Measurements from ENCODE around the gene TLR10. TPM values are rescaled to one million over a fixed set of nuclear protein-coding genes. Genes with fewer than 3 reads are reported as not detected.
A peak's percentile ranks its signal among the peaks of the same experiment; 100 is the strongest.
"Not testable (repeated sequence)": the region's sequence is repeated elsewhere in the genome, so short reads cannot be mapped to it uniquely, and the experiment has no call there.

TLR10 gene
- total RNA-seq, 2 experiments from 2014 or later = not detected

- no peak overlapping the region for H3K4me3 Mint-ChIP-seq
- TF ChIP-seq CTCF (IDR thresholded peaks at IDR 0.05) = no peak
- no peaks in the 10 kb centered on the region for H3K27me3 Mint-ChIP-seq
- DNase-seq (no peak), ATAC-seq (ENCODE audit: poor library complexity) (no peak)
- ChIA-PET POLR2A (interaction anchor here (0.6 kb wide), 1 partner anchor 106 kb away, joined by 3 read pairs; no protein-coding TSS in a partner anchor), CTCF (interaction anchor here (1.3 kb wide), 1 partner anchor 10 kb away, joined by 4 read pairs; no protein-coding TSS in a partner anchor)
- no peak overlapping the region for H3K27ac Mint-ChIP-seq
- intact Hi-C loops (cut with DNase I, micrococcal nuclease) = no loop called here
- no peaks in the 10 kb centered on the region for H3K36me3 ChIP-seq (ENCODE audit: insufficient read depth, low read length)
- peaks cover 13% of the 10 kb centered on the region for H3K9me3 Mint-ChIP-seq
- H3K27ac ChIP-seq (ENCODE audit: low read depth in 1 of 2, low read length in 2 of 2) = no peak overlapping the region
- no peaks in the 10 kb centered on the region for H3K36me3 Mint-ChIP-seq (ENCODE audit: low read depth)
- no peak overlapping the region for H3K4me3 ChIP-seq (ENCODE audit: low read length)
- no peaks in the 10 kb centered on the region for H3K27me3 ChIP-seq (ENCODE audit: control insufficient read depth in 1 of 2, insufficient read depth in 2 of 2, low read length in 2 of 2)
- H3K4me1 ChIP-seq (ENCODE audit: insufficient read depth, low read length) = no peaks in the 10 kb centered on the region
- H3K9me3 ChIP-seq (ENCODE audit: control insufficient read depth in 1 of 2, insufficient read depth in 1 of 2, low read length in 2 of 2) = peaks cover 0 to 12% of the 10 kb centered on the region in 2 experiments
- no peaks in the 10 kb centered on the region for H3K4me1 Mint-ChIP-seq (ENCODE audit: low read depth)
Measured at GRCh38 chr4:38769857-38770256, 12.9 kb downstream of the TLR10 start.

- Mint-ChIP-seq H3K9me3 (peaks cover 11% of the 10 kb centered on the region), H3K27ac (no peak overlapping the region), H3K36me3 (ENCODE audit: low read depth) (no peaks in the 10 kb centered on the region), H3K4me1 (ENCODE audit: low read depth) (no peaks in the 10 kb centered on the region), H3K4me3 (no peak overlapping the region), H3K27me3 (no peaks in the 10 kb centered on the region)
- Histone ChIP-seq H3K9me3 (ENCODE audit: control insufficient read depth in 1 of 2, insufficient read depth in 1 of 2, low read length in 2 of 2) (peaks cover 0 to 12% of the 10 kb centered on the region in 2 experiments), H3K27ac (ENCODE audit: low read depth in 1 of 2, low read length in 2 of 2) (no peak overlapping the region), H3K36me3 (ENCODE audit: insufficient read depth, low read length) (no peaks in the 10 kb centered on the region), H3K4me1 (ENCODE audit: insufficient read depth, low read length) (no peaks in the 10 kb centered on the region), H3K4me3 (ENCODE audit: low read length) (no peak overlapping the region), H3K27me3 (ENCODE audit: control insufficient read depth in 1 of 2, insufficient read depth in 2 of 2, low read length in 2 of 2) (no peaks in the 10 kb centered on the region)
- POLR2A ChIA-PET = interaction anchor here (0.6 kb wide), 1 partner anchor 106 kb away, joined by 3 read pairs; no protein-coding TSS in a partner anchor
- ATAC-seq (ENCODE audit: poor library complexity) (no peak), DNase-seq (no peak)
- TF ChIP-seq CTCF (IDR thresholded peaks at IDR 0.05) = no peak
- CTCF ChIA-PET = interaction anchor here (1.3 kb wide), 1 partner anchor 10 kb away, joined by 4 read pairs; no protein-coding TSS in a partner anchor
- intact Hi-C loops (cut with DNase I, micrococcal nuclease) = no loop called here
Measured at GRCh38 chr4:38769441-38769840, 13.3 kb downstream of the TLR10 start.

GRCh38 chr4:38768968-38769394 lies 13.8 kb downstream of the TLR10 start:
- no peak for ATAC-seq (ENCODE audit: poor library complexity)
- Histone ChIP-seq H3K4me3 (ENCODE audit: low read length) (no peak overlapping the region), H3K9me3 (ENCODE audit: control insufficient read depth in 1 of 2, insufficient read depth in 1 of 2, low read length in 2 of 2) (peaks cover 0 to 12% of the 10 kb centered on the region in 2 experiments), H3K36me3 (ENCODE audit: insufficient read depth, low read length) (no peaks in the 10 kb centered on the region), H3K4me1 (ENCODE audit: insufficient read depth, low read length) (no peaks in the 10 kb centered on the region), H3K27ac (ENCODE audit: low read depth in 1 of 2, low read length in 2 of 2) (no peak overlapping the region), H3K27me3 (ENCODE audit: control insufficient read depth in 1 of 2, insufficient read depth in 2 of 2, low read length in 2 of 2) (no peaks in the 10 kb centered on the region)
- CTCF ChIA-PET = interaction anchor here (1.3 to 1.5 kb wide), 2 partner anchors 9 to 10 kb away, joined by 4 to 6 read pairs; no protein-coding TSS in a partner anchor
- Mint-ChIP-seq H3K36me3 (ENCODE audit: low read depth) (no peaks in the 10 kb centered on the region), H3K27me3 (no peaks in the 10 kb centered on the region), H3K4me3 (no peak overlapping the region), H3K27ac (no peak overlapping the region), H3K9me3 (peaks cover 7% of the 10 kb centered on the region), H3K4me1 (ENCODE audit: low read depth) (no peaks in the 10 kb centered on the region)
- intact Hi-C loops (cut with DNase I, micrococcal nuclease) = no loop called here
- DNase-seq = peak in 2 of 14 experiments; percentile 35 to 44
- no peak for TF ChIP-seq CTCF (IDR thresholded peaks at IDR 0.05)
- POLR2A ChIA-PET = no interaction called here

GRCh38 chr4:38766940-38767339 lies 15.8 kb downstream of the TLR10 start:
- DNase-seq; intact Hi-C loops (cut with DNase I, micrococcal nuclease); H3K27me3 Mint-ChIP-seq; H3K36me3 Mint-ChIP-seq (ENCODE audit: low read depth); H3K27ac ChIP-seq (ENCODE audit: low read depth in 1 of 2, low read length in 2 of 2); H3K4me3 ChIP-seq (ENCODE audit: low read length); ATAC-seq (ENCODE audit: poor library complexity); H3K4me3 Mint-ChIP-seq; H3K36me3 ChIP-seq (ENCODE audit: insufficient read depth, low read length); H3K4me1 Mint-ChIP-seq (ENCODE audit: low read depth); H3K4me1 ChIP-seq (ENCODE audit: insufficient read depth, low read length); H3K27ac Mint-ChIP-seq; POLR2A ChIA-PET; H3K27me3 ChIP-seq (ENCODE audit: control insufficient read depth in 1 of 2, insufficient read depth in 2 of 2, low read length in 2 of 2); CTCF ChIA-PET; H3K9me3 Mint-ChIP-seq: not testable (repeated sequence)
- peaks cover 0 to 12% of the 10 kb centered on the region in 2 experiments for H3K9me3 ChIP-seq (ENCODE audit: control insufficient read depth in 1 of 2, insufficient read depth in 1 of 2, low read length in 2 of 2)

Data from CD4-positive, alpha-beta T cell (primary cell).